Mesenchymal stem cell (in vitro differentiated cells and primary cell): ENCODE results near the gene TEX53.

Experiments used
- DNase-seq: peaks from one replicate; pipeline ENCODE4 v3.0.0-alpha.2; 2013
- H2AFZ ChIP-seq: one replicate; pipeline ENCODE4 v1.6.1; 2013; ENCODE audit warnings: low read depth, mild to moderate bottlenecking, control low read depth, inconsistent platforms, low read length, moderate library complexity
- H2AK5ac ChIP-seq: 2 replicates; pipeline ENCODE4 v1.6.1; 2013; ENCODE audit warnings: low read length, moderate library complexity, mild to moderate bottlenecking, inconsistent platforms; ENCODE audit not compliant: severe bottlenecking
- H2BK120ac ChIP-seq: one replicate; pipeline ENCODE4 v1.6.1; 2013; ENCODE audit warnings: low read depth, mild to moderate bottlenecking, inconsistent platforms, low read length, moderate library complexity
- H2BK12ac ChIP-seq, 2 experiments: one replicate each; pipeline ENCODE4 v1.6.1; 2013; ENCODE audit warnings: inconsistent platforms in 2 of 2, low read length in 2 of 2, mild to moderate bottlenecking in 2 of 2, moderate library complexity in 2 of 2, control low read depth in 1 of 2
- H2BK15ac ChIP-seq: one replicate; pipeline ENCODE4 v1.6.1; 2013; ENCODE audit warnings: mild to moderate bottlenecking, low read depth, inconsistent platforms; ENCODE audit not compliant: poor library complexity, severe bottlenecking
- H2BK5ac ChIP-seq: 2 replicates; pipeline ENCODE4 v1.6.1; 2013; ENCODE audit warnings: low read depth, mild to moderate bottlenecking, low read length, control low read depth, inconsistent platforms; ENCODE audit not compliant: poor library complexity, severe bottlenecking
- H3K14ac ChIP-seq, 2 experiments: one replicate each; pipeline ENCODE4 v1.6.1; 2013; ENCODE audit warnings: inconsistent platforms in 2 of 2, low read length in 2 of 2, control low read depth in 1 of 2, mild to moderate bottlenecking in 1 of 2, moderate library complexity in 1 of 2
- H3K18ac ChIP-seq, 2 experiments: one replicate each; pipeline ENCODE4 v1.6.1; 2013; ENCODE audit warnings: inconsistent platforms in 2 of 2, low read length in 2 of 2, control low read depth in 1 of 2, low read depth in 1 of 2, mild to moderate bottlenecking in 1 of 2
- H3K23ac ChIP-seq, 2 experiments: one replicate each; pipeline ENCODE4 v1.6.1; 2013; ENCODE audit warnings: inconsistent platforms in 2 of 2, low read length in 2 of 2, mild to moderate bottlenecking in 2 of 2, moderate library complexity in 2 of 2, control low read depth in 1 of 2
- H3K27ac ChIP-seq: 2 replicates; pipeline ENCODE4 v1.5.1; 2013; ENCODE audit warnings: mild to moderate bottlenecking, moderate library complexity, low read length, control low read depth, inconsistent platforms; ENCODE audit not compliant: poor library complexity, severe bottlenecking
- H3K27me3 ChIP-seq, 2 experiments: 2 replicates each; pipeline versions ENCODE4 v1.6.1 to v1.7.0; 2013; ENCODE audit warnings: low read length in 2 of 2, mild to moderate bottlenecking in 2 of 2, moderate library complexity in 2 of 2, control low read depth in 1 of 2, inconsistent platforms in 1 of 2; ENCODE audit not compliant: control insufficient read depth in 1 of 2, insufficient read depth in 1 of 2
- H3K36me3 ChIP-seq, 2 experiments: 2 replicates each; pipeline versions ENCODE4 v1.6.1 to v1.7.0; 2013; ENCODE audit warnings: low read length in 2 of 2, control low read depth in 1 of 2, inconsistent platforms in 1 of 2, low read depth in 1 of 2, mild to moderate bottlenecking in 1 of 2; ENCODE audit not compliant: insufficient read depth in 2 of 2, control insufficient read depth in 1 of 2
- H3K4ac ChIP-seq, 2 experiments: one replicate each; pipeline ENCODE4 v1.6.1; 2013; ENCODE audit warnings: inconsistent platforms in 2 of 2, low read length in 2 of 2, mild to moderate bottlenecking in 2 of 2, moderate library complexity in 2 of 2, control low read depth in 1 of 2, low read depth in 1 of 2
- H3K4me1 ChIP-seq: 2 replicates; pipeline ENCODE4 v1.6.1; 2013; ENCODE audit warnings: low read depth, low read length, control low read depth; ENCODE audit not compliant: control insufficient read depth, insufficient read depth
- H3K4me2 ChIP-seq: 2 replicates; pipeline ENCODE4 v1.6.1; 2013; ENCODE audit warnings: low read length, mild to moderate bottlenecking, inconsistent platforms; ENCODE audit not compliant: poor library complexity, severe bottlenecking
- H3K4me3 ChIP-seq, 2 experiments: 2 replicates each; pipeline versions ENCODE4 v1.5.1 to v1.7.0; 2013; ENCODE audit warnings: low read length in 2 of 2, mild to moderate bottlenecking in 2 of 2, control low read depth in 1 of 2, low read depth in 1 of 2; ENCODE audit not compliant: insufficient read depth in 1 of 2
- H3K79me1 ChIP-seq: replicated peaks from 2 replicates; pipeline ENCODE4 v1.6.1; 2013; ENCODE audit warnings: mild to moderate bottlenecking, control low read depth, low read length, inconsistent platforms; ENCODE audit not compliant: poor library complexity, severe bottlenecking
- H3K9ac ChIP-seq: 2 replicates; pipeline ENCODE4 v1.7.0; 2013; ENCODE audit warnings: mild to moderate bottlenecking, low read length, moderate library complexity
- H3K9me3 ChIP-seq: 2 replicates; pipeline ENCODE4 v1.7.0; 2013; ENCODE audit warnings: mild to moderate bottlenecking, low read length; ENCODE audit not compliant: control insufficient read depth
- H4K8ac ChIP-seq: one replicate; pipeline ENCODE4 v1.6.1; 2013; ENCODE audit warnings: inconsistent platforms, mild to moderate bottlenecking, low read length, moderate library complexity
- H4K91ac ChIP-seq: one replicate; pipeline ENCODE4 v1.6.1; 2013; ENCODE audit warnings: mild to moderate bottlenecking, low read length, inconsistent platforms
- WGBS: methylation state at CpG from one replicate; pipeline ENCODE4 v1.1.7; 2013; ENCODE audit warnings: mixed read lengths; 5-methylcytosine and 5-hydroxymethylcytosine counted together

The TEX53 gene

DNA sequence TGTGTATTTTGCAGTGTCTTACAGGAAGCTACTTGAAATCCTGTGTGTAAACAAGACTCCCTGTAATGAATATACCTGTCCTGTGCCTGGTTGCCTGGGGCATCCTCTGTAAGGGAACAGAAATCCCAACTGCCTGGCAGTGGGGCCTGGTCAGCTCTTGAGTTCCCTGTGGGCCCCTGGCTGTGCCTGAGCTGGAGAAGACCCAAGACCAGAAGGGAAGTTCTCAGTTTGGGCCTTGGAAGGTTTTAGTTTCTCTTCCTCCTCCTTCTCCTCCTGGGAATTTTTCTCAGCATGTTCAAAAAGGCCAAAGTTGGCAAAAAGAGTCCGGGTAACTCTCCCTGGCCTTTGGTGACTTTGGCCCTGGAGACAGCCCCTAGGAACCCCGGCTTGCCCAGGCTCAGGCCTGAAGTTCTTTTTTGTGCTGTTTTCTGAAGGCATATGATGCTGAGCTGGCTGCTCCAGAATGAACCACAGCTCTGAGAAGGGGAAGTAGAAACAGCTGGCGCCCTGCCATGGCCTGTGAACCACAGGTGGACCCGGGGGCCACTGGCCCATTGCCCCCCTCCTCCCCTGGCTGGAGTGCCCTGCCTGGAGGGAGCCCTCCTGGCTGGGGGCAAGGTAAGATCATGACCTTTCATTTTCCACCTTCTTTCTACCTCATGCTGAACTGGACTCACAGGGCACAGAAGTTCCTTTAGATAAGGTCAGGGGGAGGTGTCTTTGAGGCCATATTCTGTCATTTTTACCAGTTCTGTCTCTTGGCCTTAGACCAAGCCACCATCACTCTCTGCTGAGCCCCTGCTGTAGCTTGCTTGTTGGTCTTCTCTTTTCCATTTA, 40.7 kb downstream of the TEX53 start:
- H2BK5ac ChIP-seq = no peak overlapping the region
- peak overlapping the region in 1 of 2 experiments; percentile 24 for H3K4ac ChIP-seq
- 86% methylated on average over 4 of the region's 4 CpGs for WGBS
- H3K14ac ChIP-seq = no peak overlapping the region
- no peaks in the 10 kb centered on the region for H3K36me3 ChIP-seq
- no peak overlapping the region for H3K27ac ChIP-seq
- H2BK15ac ChIP-seq = no peak overlapping the region
- no peak overlapping the region for H3K23ac ChIP-seq
- H3K79me1 ChIP-seq = peaks cover 25% of the 10 kb centered on the region
- no peaks in the 10 kb centered on the region for H3K9me3 ChIP-seq
- no peak overlapping the region for H2AK5ac ChIP-seq
- H3K4me1 ChIP-seq = peaks cover 10% of the 10 kb centered on the region
- no peak overlapping the region for H4K91ac ChIP-seq
- no peak overlapping the region for H2BK120ac ChIP-seq
- H4K8ac ChIP-seq = no peak overlapping the region
- no peak for DNase-seq
- H3K9ac ChIP-seq = peak overlapping the region; percentile 37
- peak overlapping the region in 1 of 2 experiments; percentile 25 for H2BK12ac ChIP-seq
- H3K27me3 ChIP-seq = no peaks in the 10 kb centered on the region
- H3K18ac ChIP-seq = no peak overlapping the region
- H3K4me3 ChIP-seq = no peak overlapping the region
- no peak overlapping the region for H2AFZ ChIP-seq
- no peak overlapping the region for H3K4me2 ChIP-seq

DNA sequence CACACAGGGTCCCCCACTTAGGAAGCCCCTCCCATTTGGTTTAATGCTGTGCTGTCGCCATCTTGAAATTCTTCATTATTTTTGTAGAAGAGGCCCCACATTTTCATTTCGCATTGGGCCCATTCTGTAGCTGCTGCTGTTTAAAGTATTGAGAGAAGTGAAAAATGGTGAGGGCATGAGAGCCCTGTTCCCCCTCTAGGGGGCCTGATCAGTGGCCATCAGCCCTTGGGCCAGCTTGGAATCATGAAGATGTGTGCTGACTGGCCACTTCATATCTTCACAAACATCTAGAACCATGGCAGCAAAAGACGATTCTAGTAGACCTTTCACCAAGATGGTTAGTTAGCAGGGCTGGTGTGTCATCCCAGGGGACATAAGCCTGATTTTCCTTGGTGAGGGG, 43.2 kb downstream of the TEX53 start:
- H3K23ac ChIP-seq = no peak overlapping the region
- H2AK5ac ChIP-seq = no peak overlapping the region
- no peak overlapping the region for H3K4me2 ChIP-seq
- H2BK120ac ChIP-seq = no peak overlapping the region
- H3K9me3 ChIP-seq = no peaks in the 10 kb centered on the region
- no peak overlapping the region for H3K27ac ChIP-seq
- H3K4ac ChIP-seq = no peak overlapping the region
- no peak overlapping the region for H2BK12ac ChIP-seq
- H3K27me3 ChIP-seq = no peaks in the 10 kb centered on the region
- WGBS = 90% methylated on average over 3 of the region's 3 CpGs
- peaks cover 25% of the 10 kb centered on the region for H3K79me1 ChIP-seq
- H2BK15ac ChIP-seq = no peak overlapping the region
- H2BK5ac ChIP-seq = no peak overlapping the region
- H3K14ac ChIP-seq = no peak overlapping the region
- no peak overlapping the region for H3K18ac ChIP-seq
- no peak overlapping the region for H4K8ac ChIP-seq
- H3K9ac ChIP-seq = no peak overlapping the region
- no peak overlapping the region for H3K4me3 ChIP-seq
- no peak for DNase-seq
- H2AFZ ChIP-seq = no peak overlapping the region
- H3K4me1 ChIP-seq = peaks cover 10% of the 10 kb centered on the region
- no peak overlapping the region for H4K91ac ChIP-seq
- H3K36me3 ChIP-seq = no peaks in the 10 kb centered on the region

DNA sequence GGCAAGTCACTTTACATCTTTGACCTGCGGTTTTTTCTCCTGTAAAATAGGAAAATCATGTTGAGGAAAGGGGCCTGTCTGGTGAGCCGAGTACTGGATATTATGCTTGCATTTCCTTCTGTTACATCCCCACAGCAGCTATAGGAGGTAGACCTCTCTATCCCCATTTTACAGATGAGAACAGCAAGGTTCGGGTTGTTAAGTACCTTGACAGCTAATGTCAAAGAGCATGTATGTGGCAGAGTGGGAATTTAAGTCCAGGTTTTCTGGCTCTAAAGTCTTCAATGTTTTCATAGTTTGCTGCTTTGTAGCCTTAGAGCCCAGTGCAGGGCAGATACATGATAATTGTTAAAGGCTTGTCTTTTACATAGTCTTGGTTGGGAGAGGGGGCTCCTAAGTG, 43.7 kb downstream of the TEX53 start:
- H2AFZ ChIP-seq = no peak overlapping the region
- H2BK15ac ChIP-seq = no peak overlapping the region
- no peak overlapping the region for H3K4ac ChIP-seq
- no peak overlapping the region for H3K4me3 ChIP-seq
- H2AK5ac ChIP-seq = no peak overlapping the region
- no peak overlapping the region for H2BK12ac ChIP-seq
- H3K36me3 ChIP-seq = no peaks in the 10 kb centered on the region
- no peak overlapping the region for H3K14ac ChIP-seq
- 100% methylated on average over 2 of the region's 3 CpGs for WGBS
- H3K4me1 ChIP-seq = peaks cover 9% of the 10 kb centered on the region
- H2BK120ac ChIP-seq = no peak overlapping the region
- H3K79me1 ChIP-seq = peaks cover 25% of the 10 kb centered on the region
- no peaks in the 10 kb centered on the region for H3K9me3 ChIP-seq
- no peak overlapping the region for H4K91ac ChIP-seq
- H3K27ac ChIP-seq = no peak overlapping the region
- H2BK5ac ChIP-seq = no peak overlapping the region
- no peak overlapping the region for H3K23ac ChIP-seq
- no peak overlapping the region for H3K9ac ChIP-seq
- H3K27me3 ChIP-seq = no peaks in the 10 kb centered on the region
- no peak overlapping the region for H3K4me2 ChIP-seq
- DNase-seq = no peak
- no peak overlapping the region for H4K8ac ChIP-seq
- no peak overlapping the region for H3K18ac ChIP-seq

- H2AFZ ChIP-seq = no peak overlapping the region
- H3K18ac ChIP-seq = no peak overlapping the region
- no peak overlapping the region for H3K9ac ChIP-seq
- H2BK120ac ChIP-seq = no peak overlapping the region
- H3K4me1 ChIP-seq = peaks cover 12% of the 10 kb centered on the region
- H4K8ac ChIP-seq = no peak overlapping the region
- H2BK5ac ChIP-seq = no peak overlapping the region
- no peaks in the 10 kb centered on the region for H3K36me3 ChIP-seq
- H3K4ac ChIP-seq = no peak overlapping the region
- no peak overlapping the region for H3K4me3 ChIP-seq
- H3K4me2 ChIP-seq = no peak overlapping the region
- H3K27ac ChIP-seq = no peak overlapping the region
- peaks cover 24% of the 10 kb centered on the region for H3K79me1 ChIP-seq
- H4K91ac ChIP-seq = no peak overlapping the region
- no peak overlapping the region for H2BK15ac ChIP-seq
- no peak overlapping the region for H3K23ac ChIP-seq
- DNase-seq = no peak
- H2BK12ac ChIP-seq = no peak overlapping the region
- H3K9me3 ChIP-seq = no peaks in the 10 kb centered on the region
- 92% methylated on average over 7 of the region's 7 CpGs for WGBS
- no peak overlapping the region for H3K14ac ChIP-seq
- no peaks in the 10 kb centered on the region for H3K27me3 ChIP-seq
- H2AK5ac ChIP-seq = no peak overlapping the region
Measured at GRCh38 chr9:114613087-114613486, 44.5 kb downstream of the TEX53 start.
